Measurements from ENCODE around the gene CPLX1.
"Not testable (repeated sequence)": the region's sequence is repeated elsewhere in the genome, so short reads cannot be mapped to it uniquely, and the experiment has no call there.

Gene CPLX1

DNA sequence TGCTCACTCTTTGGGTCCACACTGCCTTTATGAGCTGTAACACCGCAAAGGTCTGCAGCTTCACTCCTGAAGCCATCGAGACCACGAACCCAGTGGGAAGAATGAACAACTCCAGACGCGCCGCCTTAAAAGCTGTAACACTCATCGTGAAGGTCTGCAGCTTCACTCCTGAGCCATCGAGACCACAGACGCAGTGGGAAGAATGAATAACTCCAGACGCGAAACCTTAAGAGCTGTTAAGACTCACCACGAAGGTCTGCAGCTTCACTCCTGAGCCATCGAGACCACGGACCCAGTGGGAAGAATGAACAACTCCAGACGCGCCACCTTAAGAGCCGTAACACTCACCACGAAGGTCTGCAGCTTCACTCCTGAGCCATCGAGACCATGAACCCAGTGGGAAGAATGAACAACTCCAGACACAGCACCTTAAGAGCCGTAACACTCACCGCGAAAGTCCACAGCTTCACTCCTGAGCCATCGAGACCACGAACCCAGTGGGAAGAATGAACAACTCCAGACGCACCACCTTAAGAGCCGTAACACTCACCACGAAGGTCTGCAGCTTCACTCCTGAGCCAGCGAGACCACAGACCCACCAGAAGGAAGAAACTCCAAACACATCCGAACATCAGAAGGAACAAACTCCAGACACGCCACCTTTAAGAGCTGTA is 51.4 kb downstream of the CPLX1 start:
- DNase-seq = not testable (repeated sequence)

DNA sequence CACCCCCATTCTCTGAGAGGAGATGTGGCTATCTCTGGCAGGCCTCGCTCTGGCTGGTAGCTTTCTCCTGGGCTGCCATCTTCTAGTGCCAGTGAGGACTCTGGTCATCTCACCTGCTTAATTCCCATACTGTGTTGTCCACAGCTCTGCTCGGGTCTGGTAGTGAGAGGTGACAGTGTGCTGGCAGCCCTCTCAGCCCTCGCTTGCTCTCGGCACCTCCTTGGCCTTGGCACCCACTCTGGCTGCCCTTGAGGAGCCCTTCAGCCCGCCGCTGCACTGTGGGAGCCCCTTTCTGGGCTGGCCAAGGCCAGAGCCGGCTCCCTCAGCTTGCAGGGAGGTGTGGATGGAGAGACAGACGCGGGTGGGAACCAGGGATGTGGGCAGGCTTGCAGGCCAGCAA is 52.7 kb downstream of the CPLX1 start:
- DNase-seq = no peak

DNA sequence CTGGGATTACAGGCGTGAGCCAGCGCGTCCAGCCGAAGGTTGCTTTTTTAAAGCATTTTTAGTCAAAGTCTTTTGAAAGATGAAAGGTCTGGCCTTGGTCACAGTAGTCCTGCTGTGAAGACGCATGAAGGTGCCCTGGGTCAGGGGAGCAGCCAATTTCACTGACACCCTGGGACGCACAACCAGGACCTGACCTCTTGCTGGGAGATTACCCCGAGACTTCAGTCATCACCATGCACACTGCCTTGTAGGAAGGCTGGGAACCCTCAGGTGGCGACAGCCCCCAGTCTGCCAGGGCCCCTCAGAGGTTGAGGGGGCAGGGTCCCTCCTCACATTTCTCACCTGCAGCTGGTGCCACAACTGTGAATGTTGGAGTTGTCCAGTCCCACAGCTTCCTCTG is 53.2 kb downstream of the CPLX1 start:
- DNase-seq = no peak

DNA sequence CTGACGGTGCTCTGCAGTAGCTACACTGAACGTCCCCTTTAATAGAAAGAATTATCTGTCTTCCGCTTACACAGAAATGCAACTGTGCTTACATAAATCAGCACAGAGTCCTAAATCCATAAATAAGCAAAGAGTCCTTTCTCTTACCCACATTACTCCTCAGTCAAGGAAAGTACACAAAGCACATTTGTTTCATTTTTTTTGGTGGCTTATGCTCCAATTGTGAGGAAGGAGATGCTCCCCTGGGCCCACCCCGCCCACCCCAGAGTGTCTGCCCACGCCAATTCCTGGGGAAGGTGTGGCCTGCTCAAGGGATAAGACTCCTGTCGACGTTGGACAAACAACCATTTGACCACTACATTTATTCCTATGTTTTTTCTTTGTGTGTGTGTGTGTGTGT is 53.8 kb downstream of the CPLX1 start:
- no peak for DNase-seq

DNA sequence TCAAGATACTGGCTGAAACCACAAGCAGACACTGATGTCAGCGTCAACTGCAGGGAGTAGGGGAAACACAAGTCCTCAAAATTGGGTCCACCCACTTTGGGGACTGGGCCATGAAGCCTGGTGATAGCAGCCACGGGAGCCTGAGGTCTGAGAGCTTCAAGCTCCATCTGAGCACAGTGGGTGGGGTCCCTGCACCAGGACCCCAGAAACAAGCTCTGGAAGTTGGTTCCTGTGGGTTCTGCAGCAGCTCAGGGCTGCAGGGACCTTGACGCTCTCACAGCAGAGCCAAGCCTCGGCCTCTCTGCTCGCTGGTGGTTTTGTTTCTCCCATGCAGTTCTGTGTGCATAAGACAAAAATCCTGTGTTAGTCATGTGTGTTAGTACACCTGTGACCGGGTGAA is 54.5 kb downstream of the CPLX1 start:
- no peak for DNase-seq

DNA sequence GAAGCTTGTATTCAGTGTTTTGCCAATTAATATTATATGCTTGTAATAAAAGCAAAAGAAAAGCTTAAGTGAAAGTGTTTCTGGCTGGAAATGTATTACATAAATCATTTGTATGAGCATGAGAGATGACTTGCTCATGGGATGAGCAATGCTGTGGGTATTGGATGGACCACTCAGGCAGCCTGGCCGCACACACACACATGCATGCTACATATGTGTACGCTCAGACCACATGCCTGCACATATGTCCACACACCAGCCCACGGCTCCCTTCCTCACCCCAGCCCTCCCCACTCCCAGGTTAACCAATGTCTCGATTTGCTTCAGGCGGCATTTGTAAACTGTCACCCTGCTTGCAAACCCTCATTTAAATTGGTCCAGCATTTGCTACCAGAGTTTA is 55.9 kb downstream of the CPLX1 start:
- no peak for DNase-seq

DNA sequence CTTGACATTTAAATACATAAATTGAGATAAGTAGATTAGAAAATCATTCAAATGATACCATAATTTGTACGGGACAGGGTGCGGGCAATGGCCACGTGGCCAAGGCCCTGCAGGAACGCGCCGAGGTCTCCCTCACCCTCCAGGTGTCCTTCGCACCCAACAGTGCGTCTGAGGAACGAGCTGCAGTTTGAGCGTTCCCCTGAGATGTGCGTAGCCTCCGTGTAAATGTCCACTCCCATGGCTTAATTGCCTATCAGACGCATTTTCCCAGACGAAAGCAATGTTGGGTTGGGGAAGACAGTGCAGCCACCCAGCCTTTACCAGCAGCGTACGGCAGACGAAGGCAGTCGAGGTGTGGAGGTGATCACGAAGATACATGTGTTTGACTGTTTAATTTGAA is 56.4 kb downstream of the CPLX1 start:
- DNase-seq = no peak

DNA sequence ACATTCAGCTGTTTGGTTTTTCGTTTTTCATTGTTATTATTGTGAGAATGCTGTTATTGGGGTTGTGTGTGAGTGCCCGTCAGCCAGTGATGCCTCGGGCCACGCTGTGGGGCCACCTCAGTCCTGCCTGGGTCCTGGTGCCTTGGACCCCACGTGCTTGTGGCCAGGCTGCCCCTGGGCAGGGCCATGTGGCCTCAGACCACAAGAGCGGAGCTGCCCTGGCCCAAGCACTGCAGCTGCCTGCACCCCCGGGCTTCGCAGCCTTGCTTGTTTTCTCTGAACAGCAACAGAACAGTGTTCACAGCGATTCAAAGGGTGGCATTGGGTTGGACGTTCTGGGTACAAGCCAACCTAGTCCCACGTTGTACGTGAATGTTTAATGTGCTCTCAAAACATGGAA is 56.9 kb downstream of the CPLX1 start:
- DNase-seq = no peak

DNA sequence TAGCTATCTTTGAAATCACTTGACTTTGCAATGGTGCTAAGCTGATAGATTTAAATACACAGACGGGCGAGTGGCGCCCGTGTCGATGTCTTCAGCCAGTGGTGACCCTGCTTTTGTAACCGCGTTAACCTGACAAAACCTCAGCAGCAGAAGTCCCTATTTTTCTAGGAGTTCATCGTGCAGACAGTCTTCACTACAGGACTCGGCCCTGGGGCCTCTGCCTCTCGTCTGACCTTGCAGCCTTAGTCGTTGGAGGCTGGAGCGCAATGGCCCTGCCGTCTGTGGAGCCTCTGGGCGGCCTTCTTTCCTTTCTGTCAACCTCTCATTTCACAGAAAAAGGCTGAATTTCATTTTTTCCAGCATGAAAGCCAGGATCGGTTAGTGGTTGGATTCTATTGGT is 57.9 kb downstream of the CPLX1 start:
- DNase-seq = no peak

DNA sequence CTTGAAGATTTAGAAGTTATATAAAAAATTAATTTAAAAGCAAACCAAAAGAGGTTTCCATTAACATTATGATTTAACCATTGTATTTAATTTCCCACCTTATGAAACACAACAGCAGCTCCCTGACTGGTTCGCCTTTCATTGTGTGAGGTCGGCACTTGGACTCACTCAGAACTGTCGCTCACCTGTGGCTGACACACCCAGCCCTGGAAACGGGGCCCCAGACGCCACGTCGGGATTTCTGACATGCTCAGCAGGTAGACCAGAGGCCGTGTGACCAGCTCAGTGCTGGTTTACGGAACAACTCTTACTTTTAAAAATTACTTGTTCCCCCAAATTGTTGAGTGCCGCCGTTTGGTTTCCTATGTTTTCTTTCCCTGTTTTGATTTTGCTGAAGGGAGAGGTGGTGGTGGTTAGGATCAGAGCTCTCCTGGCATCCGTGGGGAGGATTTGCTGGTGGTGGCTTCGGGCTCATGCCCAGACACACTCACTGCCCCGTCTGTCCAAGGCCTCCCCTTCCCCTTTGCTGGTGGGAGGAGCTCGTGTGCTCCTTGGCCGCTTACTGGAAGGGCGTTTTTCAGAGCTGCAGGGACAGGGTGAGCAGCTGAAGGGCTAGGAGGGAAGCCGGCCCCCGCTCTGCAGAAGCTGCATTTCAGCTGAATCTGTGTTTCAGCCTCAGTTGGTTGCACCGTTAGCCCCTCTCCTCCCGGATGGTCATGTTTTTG is 59.2 kb downstream of the CPLX1 start:
- no peak for DNase-seq

DNA sequence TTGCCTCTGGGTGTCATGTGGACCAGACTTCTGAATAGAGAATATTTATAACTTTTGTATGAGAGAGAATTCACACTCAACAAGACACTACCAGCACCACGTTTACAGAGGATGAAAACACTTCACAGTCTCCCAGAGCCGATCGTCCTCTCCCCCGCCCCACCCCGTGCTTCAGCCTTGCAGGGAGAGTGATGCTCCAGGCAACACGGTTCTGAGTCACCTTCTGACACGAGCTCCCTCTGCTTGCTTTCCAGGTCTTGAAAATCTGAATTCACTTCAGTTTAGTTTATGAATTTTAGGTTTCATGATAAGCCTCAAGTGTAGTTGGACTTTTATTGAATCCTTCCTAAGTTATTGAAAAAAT is 59.8 kb downstream of the CPLX1 start:
- no peak for DNase-seq

DNA sequence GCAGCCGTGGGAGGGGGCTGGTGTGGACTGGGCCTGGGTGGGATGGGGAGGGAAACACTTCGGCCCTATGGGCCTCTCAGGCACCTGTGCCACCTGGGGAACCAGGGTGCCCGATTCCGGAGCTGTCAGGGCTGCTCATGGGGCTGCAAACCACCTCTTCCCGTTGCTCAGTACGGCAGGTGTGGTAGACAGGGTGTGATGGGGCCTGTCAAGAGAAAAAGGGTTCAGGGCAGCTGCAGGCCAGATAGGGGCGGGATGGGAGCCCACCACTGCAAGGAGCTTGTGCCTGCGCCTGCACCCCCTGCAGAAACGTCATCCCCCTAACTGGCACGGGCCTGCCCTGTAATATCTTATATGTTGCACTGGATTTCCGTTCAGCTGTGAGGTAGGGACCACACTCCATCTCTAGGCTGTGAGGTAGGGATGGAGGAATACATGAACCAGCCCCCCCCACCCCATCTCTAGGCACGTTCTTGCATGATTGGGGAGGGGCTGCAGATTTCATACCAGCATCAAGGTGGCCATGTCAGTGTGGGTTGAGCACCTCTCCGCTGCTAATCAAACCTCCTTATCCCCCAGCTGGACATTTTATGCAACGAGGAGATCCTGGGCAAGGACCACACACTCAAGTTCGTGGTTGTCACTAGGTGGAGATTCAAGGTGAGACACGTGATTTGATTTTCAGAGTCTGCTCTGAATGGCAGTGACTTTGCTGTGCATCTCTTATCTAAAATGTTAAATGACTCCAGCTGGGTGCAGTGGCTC is 61.3 kb downstream of the CPLX1 start:
- DNase-seq = no peak

DNA sequence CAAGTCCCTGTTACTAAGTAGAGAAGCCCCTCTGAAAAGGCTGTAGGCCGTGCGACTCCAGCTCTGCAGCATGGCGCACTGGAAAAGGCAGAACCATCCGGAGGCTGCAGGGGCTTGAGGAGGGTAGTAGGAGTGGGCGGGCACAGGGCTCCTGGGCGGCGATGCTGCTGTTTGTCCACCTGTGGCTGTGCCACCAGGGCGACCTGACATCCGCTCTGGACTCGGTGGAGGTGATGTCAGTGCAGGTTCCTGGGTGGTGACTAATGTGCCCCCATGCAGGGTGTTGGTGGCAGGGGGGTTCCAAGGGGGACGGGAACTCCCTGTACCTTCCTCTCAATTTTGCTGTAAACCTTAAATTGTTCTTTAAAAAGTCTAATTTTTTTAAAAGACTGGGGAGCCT is 62.0 kb downstream of the CPLX1 start:
- no peak for DNase-seq

DNA sequence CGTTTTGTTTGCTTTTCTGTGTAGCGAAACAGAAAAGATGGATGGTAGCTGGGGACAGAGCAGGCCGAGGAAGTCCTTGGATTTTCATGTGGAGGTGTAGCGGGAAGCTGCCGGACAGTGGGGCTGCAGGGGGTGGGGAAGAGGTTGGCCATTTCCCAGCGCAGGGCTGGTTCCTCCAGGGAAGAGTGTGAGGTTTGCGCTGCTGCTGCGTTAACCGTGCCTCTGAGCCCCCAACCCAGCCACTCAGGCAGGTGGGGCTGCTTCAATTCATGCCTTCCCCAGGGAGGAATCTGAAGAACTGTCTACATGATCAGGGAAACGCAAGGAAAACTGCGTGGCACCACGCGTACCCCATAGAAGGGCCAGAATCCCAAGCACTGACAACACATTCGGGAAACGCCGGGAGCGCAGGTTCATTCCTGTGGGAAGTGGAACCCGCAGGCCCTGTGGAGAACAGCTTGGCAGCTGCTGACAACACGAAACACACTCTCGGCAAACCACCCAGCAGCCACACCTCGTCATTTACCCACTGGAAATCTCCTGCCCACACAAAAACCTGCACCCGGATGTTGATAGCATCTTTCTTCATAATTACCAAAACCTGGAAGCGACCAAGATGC is 62.6 kb downstream of the CPLX1 start:
- no peak for DNase-seq

DNA sequence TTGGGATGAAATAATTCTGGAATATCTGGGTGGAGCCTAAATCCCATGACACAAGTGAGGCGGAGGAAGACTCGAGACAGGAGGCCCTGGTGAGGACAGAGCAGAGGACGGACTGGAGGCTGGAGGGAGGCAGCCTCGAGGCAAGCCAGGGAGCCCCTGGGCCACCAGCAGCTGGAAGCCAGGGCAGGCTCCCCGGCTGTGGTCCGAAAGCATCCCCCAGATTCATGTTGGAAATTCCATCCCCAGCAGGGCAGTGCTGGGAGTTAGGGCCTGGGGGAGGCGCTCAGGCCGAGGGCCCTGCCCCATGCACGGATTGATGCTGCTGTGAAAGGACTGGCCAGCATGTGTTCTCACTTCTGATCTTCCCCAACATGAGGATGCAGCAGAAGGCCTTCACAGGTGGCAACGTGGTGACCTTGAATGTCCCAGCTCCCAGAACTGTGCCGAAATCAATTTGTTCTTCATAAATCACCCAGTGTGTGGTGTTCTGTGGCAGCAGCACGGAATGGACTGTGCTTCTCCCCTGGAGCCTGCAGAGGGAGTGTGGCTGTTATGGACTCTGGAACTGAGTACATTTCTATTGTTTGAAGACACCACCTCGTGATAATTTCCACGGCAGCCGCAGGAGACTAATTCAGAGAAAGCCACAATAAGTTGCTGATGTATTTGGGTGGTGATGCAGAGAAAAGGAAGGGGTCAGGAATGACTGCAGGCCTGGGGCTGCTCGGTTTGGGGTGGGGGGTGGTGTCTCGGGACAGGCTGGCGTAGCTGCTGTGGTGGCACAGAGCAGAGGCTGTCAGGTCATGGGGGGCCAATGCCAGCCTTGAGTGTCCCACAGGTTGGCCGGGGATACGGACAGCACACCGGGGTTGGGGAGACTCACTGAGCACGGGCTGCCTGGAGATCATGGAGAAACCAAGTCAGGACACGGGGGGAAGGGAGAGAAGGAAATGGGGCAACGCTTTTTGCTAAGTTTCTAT is 63.4 kb downstream of the CPLX1 start:
- no peak for DNase-seq

DNA sequence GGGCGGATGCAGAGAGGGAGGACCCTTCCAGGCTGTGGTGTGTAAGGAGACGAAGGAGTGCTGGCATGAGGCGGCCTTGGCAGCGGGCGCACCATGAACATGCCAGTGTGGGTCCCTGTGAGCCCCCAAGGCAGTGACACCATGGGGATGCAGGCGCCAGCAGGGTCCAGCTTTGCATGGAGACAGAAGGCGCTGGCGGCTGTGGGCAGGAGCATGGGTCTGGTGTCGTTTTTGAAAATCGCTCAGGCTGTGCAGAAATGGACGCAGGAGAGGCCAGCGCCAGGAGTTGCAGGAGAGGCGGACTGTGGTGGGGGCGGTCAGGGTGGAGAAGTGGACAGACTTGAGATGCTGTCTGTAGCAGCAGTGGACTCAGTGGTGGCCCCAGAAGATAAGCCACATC is 64.2 kb downstream of the CPLX1 start:
- no peak for DNase-seq

DNA sequence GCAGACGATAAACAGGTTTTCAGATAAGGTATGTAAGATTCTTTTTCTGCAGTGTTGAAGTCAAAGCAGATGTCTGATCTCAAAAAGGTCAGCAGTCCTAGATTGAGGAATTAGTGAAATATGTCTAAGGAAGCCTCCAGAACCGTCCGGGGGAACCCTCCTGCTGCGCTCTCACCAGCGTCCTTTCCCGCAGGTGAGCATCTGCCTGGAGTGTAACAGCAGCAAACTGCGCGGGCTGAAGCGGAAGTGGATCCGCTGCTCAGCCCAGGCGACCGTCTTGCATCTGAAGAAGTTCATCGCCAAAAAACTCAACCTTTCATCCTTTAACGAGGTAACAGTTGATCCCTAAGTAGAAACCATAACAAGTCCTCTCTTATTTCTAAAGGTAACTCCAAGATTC is 64.8 kb downstream of the CPLX1 start:
- no peak for DNase-seq

DNA sequence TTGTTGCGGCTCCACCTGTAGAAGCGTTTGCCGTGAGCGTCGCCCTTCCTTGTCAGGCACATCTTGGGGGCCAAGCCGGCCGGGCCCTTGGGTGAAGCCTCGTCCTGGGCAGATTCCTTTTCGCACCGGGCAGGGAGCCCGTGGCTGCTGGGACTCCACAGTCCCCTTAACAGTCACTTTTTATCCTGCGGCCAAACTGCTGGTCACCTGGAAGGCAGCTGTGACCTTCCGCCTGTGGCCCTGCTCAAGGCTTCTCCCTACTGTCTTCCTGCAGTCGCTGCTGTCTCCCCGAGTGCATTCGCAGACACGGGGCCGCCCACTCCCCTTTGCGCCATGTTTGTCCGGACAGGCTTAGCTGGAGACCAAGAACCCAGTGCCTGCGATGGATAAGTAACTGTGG is 65.3 kb downstream of the CPLX1 start:
- no peak for DNase-seq

DNA sequence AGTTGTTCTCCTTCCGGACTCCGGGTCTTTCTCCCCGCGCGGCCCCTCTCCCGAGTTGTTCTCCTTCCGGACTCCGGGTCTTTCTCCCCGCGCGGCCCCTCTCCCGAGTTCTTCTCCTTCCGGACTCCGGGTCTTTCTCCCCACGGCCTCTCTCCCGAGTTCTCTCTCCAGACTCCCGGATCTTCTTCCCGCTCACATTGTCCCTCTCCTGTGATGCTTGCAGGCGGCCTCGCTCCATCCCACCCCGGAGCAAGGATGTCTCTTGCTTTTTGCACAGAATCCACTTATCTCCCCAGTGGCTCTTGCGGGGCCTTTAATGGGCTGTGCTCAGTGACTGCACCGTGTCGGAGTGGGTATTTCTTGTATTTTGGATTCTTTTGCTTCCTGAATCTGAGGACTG is 66.1 kb downstream of the CPLX1 start:
- DNase-seq = not testable (repeated sequence)

DNA sequence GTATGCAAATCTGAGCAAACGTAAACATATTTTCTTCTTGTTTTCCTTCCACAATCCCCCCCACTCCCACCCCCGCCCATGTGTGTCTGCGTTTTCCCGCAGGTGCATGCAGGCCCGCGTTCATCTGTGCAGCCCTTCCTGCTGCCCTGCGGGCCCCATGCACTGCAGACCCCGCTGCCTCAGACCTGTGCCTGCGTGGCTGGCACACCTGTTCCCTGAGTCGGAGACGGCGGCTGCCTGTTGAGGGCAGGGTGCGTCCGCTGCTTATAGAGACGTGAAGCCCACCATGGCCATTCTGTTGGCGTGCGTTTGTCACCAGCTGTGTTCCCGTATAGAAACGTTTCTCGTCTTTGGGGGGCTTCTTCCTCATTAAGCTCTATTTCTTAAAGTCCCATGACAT is 68.8 kb downstream of the CPLX1 start:
- DNase-seq = no peak

DNA sequence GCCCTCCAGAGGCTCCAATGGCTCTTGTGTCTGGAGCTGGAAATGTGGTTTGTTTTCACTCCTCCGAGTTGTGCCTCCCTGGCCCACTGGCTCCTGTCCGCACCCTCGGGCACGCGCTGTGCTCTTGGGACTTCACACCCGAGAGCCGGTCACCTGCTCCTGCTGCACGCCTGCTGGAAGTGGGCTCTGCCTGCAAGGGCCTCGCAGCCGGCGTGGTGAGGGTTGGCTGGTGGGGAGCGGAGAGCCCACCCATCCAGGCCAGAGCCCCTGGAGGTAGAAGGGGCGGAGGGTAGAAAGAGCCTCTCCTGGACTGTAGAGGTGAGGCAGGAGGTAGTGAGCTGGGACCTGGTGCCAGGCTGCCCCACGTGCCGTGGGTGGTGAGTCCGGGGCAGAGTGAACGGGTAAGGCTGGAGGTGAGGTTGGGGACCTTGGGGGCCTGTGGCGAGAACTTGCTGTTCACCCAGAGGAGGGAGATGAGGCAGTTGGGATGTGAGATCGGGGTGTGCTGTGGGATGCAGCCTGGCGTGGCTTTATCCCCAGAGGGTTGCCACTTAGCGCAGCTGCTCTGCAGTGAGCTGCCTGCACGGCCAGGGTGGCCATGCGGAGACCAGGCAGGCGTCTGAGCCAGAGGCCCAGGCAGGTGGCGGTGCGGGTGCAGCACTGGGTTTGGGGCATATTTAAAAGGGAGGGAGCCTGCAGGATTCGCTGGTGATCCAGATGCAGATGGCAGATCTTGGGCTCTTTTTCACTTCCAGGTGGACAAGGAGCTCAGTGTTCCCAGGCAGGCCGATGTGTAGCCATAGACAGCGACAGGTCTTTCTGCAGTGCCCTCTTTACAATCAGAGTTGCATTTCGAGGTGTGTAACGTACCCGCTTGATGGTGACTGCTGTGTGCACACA is 71.5 kb downstream of the CPLX1 start:
- DNase-seq = no peak

Measured in effector CD4-positive, alpha-beta T cell (primary cell).